ENCODE results near the gene SH3BP2.

DNA sequence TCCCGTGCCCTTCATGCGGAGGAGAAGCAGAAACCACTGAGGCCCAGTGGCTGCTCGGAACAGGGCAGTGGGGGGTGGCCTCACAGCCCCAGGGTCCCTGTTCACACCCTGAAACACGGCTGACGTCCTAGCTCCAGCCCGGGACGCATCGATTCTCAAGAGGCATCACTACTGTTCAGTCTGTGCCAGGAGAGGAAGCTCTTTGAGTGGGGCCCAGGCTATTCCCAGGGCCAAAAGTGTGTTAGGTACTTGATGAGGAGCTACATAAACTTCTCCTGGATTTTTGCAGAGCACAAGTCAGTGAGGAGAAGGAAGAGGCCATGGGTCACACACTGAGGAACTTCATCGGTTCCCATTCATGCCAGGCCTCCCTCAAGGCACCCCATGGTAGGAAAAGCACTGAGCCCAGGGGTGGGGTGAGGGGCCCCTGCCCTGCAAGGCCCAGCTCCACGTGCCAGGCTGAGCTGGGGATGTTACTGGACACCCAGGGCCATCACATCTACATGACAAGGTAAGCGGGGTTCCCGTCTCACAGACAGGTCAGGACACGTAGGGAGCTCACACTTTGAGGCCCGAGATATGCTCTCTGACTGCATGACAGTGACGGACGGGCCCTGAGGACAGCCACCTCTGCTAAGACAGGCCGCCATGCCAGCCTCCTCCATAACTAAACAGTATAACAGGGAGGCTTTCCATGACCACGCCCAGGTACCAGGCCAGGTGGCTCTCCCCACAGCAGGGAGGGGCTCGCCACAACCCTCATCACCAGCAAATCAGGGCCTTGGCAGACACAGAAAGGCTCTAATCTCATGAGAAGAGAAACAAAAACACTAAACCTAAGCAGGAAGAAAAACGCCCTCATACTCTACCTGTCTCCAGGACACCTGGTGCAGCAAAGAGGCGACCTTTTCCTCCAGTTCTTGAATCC lies 49.1 kb upstream of the SH3BP2 start:
- TF ChIP-seq POLR2AphosphoS5 (IDR thresholded peaks at IDR 0.05; ENCODE audit: low read depth, low read length) (no peak), SPI1 (IDR thresholded peaks at IDR 0.05; ENCODE audit: low read depth, low read length) (no peak)
